AG04449 (cell line): ENCODE data around the gene FAM221B.

Experiments
- CTCF ChIA-PET: fragments of 350-600 bp; formaldehyde crosslinking; extraction: SDS; loops from one replicate; lab custom pipeline; 2021; ENCODE audit warnings: antibody characterized with exemption; lab: Yijun Ruan, JAX
- POLR2A ChIA-PET: fragments of 400-600, 350-600 bp; formaldehyde crosslinking; extraction: SDS; loops from one replicate; lab custom pipeline; 2020; ENCODE audit warnings: antibody characterized with exemption, inconsistent platforms; lab: Yijun Ruan, JAX
- DNase-seq: peaks from one replicate; pipeline ENCODE4 v3.0.0-alpha.2; 2010; ENCODE audit warnings: low read depth, low spot score
- H3K4me3 ChIP-seq: 2 replicates; pipeline ENCODE4 v1.5.1; 2011; ENCODE audit warnings: low read depth, mild to moderate bottlenecking, control low read depth, low read length
- CTCF ChIP-seq: IDR thresholded peaks from one replicate; pipeline ENCODE4 v1.5.1; 2011; ENCODE audit warnings: mild to moderate bottlenecking, moderate library complexity, low read length, control low read depth, inconsistent platforms; ENCODE audit not compliant: insufficient read depth; ENCODE audit errors: missing control alignments

The FAM221B gene

GRCh38 chr9:35783418-35783817 is 45.1 kb downstream of the FAM221B start:
- DNase-seq: no peak
- ChIA-PET CTCF (interaction anchor here (1.4 kb wide), 1 partner anchor 43 kb away, joined by 5 read pairs; no protein-coding TSS in a partner anchor), POLR2A (no interaction called here)
- H3K4me3 ChIP-seq: no peak overlapping the region
- no peak for TF ChIP-seq CTCF

GRCh38 chr9:35781066-35781465 is 47.5 kb downstream of the FAM221B start:
- ChIA-PET POLR2A (no interaction called here), CTCF (interaction anchor here (1.0 to 3.2 kb wide), 3 partner anchors 9 to 164 kb away, joined by 3 to 17 read pairs (median 3); no protein-coding TSS in a partner anchor)
- no peak for DNase-seq
- H3K4me3 ChIP-seq: no peak overlapping the region
- TF ChIP-seq CTCF: no peak

- no peak overlapping the region for H3K4me3 ChIP-seq
- POLR2A ChIA-PET: interaction anchor here (0.7 kb wide), 1 partner anchor 9 kb away, joined by 3 read pairs; no protein-coding TSS in a partner anchor
- CTCF ChIA-PET: interaction anchor here (0.8 to 11.6 kb wide), 7 partner anchors 8 to 104 kb away, joined by 3 to 102 read pairs (median 3); no protein-coding TSS in a partner anchor
- DNase-seq: no peak
- no peak for TF ChIP-seq CTCF
Measured at GRCh38 chr9:35778496-35778895, 50.0 kb downstream of the FAM221B start.

GRCh38 chr9:35776018-35776417 is 52.5 kb downstream of the FAM221B start:
- H3K4me3 ChIP-seq: no peak overlapping the region
- POLR2A ChIA-PET: no interaction called here
- CTCF ChIA-PET: interaction anchor here (0.7 to 11.6 kb wide), 7 partner anchors 9 to 107 kb away, joined by 3 to 102 read pairs (median 3); no protein-coding TSS in a partner anchor
- no peak for TF ChIP-seq CTCF
- no peak for DNase-seq

- ChIA-PET CTCF (interaction anchor here (0.6 to 11.6 kb wide), 9 partner anchors 9 to 107 kb away, joined by 3 to 102 read pairs (median 3); no protein-coding TSS in a partner anchor), POLR2A (no interaction called here)
- DNase-seq: no peak
Measured at GRCh38 chr9:35774907-35775635, 53.5 kb downstream of the FAM221B start.

More at GRCh38 chr9:35774907-35775635, 53.5 kb downstream of the FAM221B start:
- H3K4me3 ChIP-seq: no peak overlapping the region
- TF ChIP-seq CTCF: no peak
